ENCODE results near the gene RUSC2. TPM values are rescaled to one million over a fixed set of nuclear protein-coding genes. Genes with fewer than 3 reads are reported as not detected.
"Not testable (repeated sequence)": the region's sequence is repeated elsewhere in the genome, so short reads cannot be mapped to it uniquely, and the experiment has no call there.

The RUSC2 gene
- total RNA-seq, 1 experiment from 2014 or later, result 19.4 TPM

DNA sequence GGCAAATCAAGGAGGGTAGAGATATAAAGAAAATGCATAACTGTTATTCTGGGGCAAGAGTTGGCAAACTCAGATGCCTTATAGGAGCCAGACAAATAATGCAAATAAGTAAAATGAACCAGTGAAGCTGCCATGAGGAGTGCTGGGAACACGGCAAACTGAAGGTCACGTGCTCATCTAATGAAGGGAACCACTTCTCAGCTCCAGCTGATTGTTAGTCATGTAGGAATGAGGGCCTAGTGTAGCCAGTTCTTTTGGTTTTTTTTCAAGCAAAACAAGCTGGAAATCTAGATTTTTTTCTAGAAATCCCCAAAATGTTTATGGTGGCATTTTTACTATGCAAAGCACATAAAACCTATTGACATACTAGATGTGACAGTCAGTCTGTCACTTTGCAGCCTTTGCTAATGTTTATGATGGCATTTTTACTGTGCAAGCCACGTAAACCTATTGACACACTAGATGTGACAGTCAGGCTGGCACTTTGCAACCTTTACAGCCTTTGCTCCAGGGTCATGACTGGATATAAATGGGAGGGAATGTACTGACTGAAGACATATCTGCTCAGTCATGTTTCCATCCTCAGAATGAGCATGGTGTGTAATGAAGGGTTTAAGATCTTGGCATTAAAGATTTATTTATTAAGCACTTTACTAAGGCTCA is 39.4 kb downstream of the RUSC2 start:
- no peak for TF ChIP-seq EZH2 (IDR thresholded peaks at IDR 0.05; ENCODE audit: borderline replicate concordance, low read depth, low read length, poor library complexity, severe bottlenecking)
- TF ChIP-seq, protein P1, sequence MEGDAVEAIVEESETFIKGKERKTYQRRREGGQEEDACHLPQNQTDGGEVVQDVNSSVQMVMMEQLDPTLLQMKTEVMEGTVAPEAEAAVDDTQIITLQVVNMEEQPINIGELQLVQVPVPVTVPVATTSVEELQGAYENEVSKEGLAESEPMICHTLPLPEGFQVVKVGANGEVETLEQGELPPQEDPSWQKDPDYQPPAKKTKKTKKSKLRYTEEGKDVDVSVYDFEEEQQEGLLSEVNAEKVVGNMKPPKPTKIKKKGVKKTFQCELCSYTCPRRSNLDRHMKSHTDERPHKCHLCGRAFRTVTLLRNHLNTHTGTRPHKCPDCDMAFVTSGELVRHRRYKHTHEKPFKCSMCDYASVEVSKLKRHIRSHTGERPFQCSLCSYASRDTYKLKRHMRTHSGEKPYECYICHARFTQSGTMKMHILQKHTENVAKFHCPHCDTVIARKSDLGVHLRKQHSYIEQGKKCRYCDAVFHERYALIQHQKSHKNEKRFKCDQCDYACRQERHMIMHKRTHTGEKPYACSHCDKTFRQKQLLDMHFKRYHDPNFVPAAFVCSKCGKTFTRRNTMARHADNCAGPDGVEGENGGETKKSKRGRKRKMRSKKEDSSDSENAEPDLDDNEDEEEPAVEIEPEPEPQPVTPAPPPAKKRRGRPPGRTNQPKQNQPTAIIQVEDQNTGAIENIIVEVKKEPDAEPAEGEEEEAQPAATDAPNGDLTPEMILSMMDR (conservative IDR thresholded peaks at IDR 0.05; ENCODE audit: low read depth, low read length), result no peak
- no peaks in the 10 kb centered on the region for H3K9me3 ChIP-seq (ENCODE audit: low read depth, low read length, poor library complexity, severe bottlenecking)
- no peak overlapping the region for H3K4me3 ChIP-seq (ENCODE audit: low read depth, low read length, poor library complexity, severe bottlenecking)
- no peaks in the 10 kb centered on the region for H3K27me3 ChIP-seq (replicated peaks; ENCODE audit: insufficient read depth, low read depth, low read length, poor library complexity)
- no peak for DNase-seq (ENCODE audit: low spot score)
- ChIA-PET POLR2A (ENCODE audit: low non-redundant PET) (no interaction called here), CTCF (no interaction called here)
- intact Hi-C loops (cut with micrococcal nuclease; ENCODE audit: unreplicated experiment), result no loop called here
- H3K27ac ChIP-seq (ENCODE audit: low read depth, low read length, poor library complexity, severe bottlenecking), result no peak overlapping the region
- peaks cover 17% of the 10 kb centered on the region for H3K4me1 ChIP-seq (ENCODE audit: insufficient read depth, low read length, poor library complexity, severe bottlenecking)
- no TSS peak for BruUV-seq (replicated peaks)
- no peaks in the 10 kb centered on the region for H3K36me3 ChIP-seq (ENCODE audit: insufficient read depth, low read length, poor library complexity, severe bottlenecking)

DNA sequence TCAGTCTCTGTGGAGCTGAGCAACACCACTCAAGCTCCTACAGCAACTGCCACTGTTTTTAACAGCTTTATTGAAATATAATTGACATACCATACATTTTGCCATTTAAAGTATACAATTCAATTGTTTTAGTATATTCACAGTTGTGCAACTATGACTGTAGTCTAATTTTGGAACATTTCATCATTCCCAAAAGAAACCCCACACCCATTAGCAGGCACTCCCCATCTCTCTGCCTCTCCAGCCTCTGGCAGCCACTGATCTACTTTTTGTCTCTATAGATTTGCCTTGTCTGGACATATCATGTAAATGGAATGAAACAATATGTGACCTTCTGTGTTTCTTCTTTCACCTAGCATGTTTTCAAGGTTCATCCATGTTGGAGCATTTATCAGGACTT is 43.5 kb downstream of the RUSC2 start:
- intact Hi-C loops (cut with micrococcal nuclease; ENCODE audit: unreplicated experiment), result no loop called here
- no peaks in the 10 kb centered on the region for H3K36me3 ChIP-seq (ENCODE audit: insufficient read depth, low read length, poor library complexity, severe bottlenecking)
- BruUV-seq (replicated peaks), result no TSS peak
- DNase-seq (ENCODE audit: low spot score), result no peak
- CTCF ChIA-PET, result no interaction called here
- H3K27ac ChIP-seq (ENCODE audit: low read depth, low read length, poor library complexity, severe bottlenecking), result no peak overlapping the region
- H3K9me3 ChIP-seq (ENCODE audit: low read depth, low read length, poor library complexity, severe bottlenecking), result no peaks in the 10 kb centered on the region
- peaks cover 3% of the 10 kb centered on the region for H3K4me1 ChIP-seq (ENCODE audit: insufficient read depth, low read length, poor library complexity, severe bottlenecking)
- POLR2A ChIA-PET (ENCODE audit: low non-redundant PET), result no interaction called here
- TF ChIP-seq, protein P1 (conservative IDR thresholded peaks at IDR 0.05; ENCODE audit: low read depth, low read length), result no peak
- no peak for TF ChIP-seq EZH2 (IDR thresholded peaks at IDR 0.05; ENCODE audit: borderline replicate concordance, low read depth, low read length, poor library complexity, severe bottlenecking)
- no peaks in the 10 kb centered on the region for H3K27me3 ChIP-seq (replicated peaks; ENCODE audit: insufficient read depth, low read depth, low read length, poor library complexity)
- H3K4me3 ChIP-seq (ENCODE audit: low read depth, low read length, poor library complexity, severe bottlenecking), result no peak overlapping the region

DNA sequence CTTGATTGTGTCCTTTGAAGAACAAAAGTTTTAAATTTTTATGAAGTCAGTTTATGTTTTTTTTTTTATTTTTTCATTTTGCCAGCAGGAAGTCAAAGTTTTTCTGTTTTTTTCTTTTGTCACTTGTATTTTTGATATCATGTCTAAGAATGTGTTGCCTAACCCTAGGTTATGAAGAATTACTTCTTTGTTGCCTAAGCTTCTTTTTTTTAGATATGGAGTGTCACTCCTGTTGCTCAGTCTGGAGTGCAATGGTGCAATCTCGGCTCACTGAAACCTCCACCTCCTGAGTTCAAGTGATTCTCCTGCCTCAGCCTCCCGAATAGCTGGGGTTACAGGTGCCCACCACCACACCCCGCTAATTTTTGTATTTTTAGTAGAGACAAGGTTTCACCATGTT is 45.0 kb downstream of the RUSC2 start:
- intact Hi-C loops (cut with micrococcal nuclease; ENCODE audit: unreplicated experiment); BruUV-seq (replicated peaks); DNase-seq (ENCODE audit: low spot score); H3K9me3 ChIP-seq (ENCODE audit: low read depth, low read length, poor library complexity, severe bottlenecking); H3K4me1 ChIP-seq (ENCODE audit: insufficient read depth, low read length, poor library complexity, severe bottlenecking); H3K36me3 ChIP-seq (ENCODE audit: insufficient read depth, low read length, poor library complexity, severe bottlenecking); H3K27me3 ChIP-seq (replicated peaks; ENCODE audit: insufficient read depth, low read depth, low read length, poor library complexity); POLR2A ChIA-PET (ENCODE audit: low non-redundant PET); H3K27ac ChIP-seq (ENCODE audit: low read depth, low read length, poor library complexity, severe bottlenecking); H3K4me3 ChIP-seq (ENCODE audit: low read depth, low read length, poor library complexity, severe bottlenecking): not testable (repeated sequence)
- CTCF ChIA-PET, result interaction anchor here (0.7 kb wide), 1 partner anchor 162 kb away, joined by 4 read pairs; no protein-coding TSS in a partner anchor

DNA sequence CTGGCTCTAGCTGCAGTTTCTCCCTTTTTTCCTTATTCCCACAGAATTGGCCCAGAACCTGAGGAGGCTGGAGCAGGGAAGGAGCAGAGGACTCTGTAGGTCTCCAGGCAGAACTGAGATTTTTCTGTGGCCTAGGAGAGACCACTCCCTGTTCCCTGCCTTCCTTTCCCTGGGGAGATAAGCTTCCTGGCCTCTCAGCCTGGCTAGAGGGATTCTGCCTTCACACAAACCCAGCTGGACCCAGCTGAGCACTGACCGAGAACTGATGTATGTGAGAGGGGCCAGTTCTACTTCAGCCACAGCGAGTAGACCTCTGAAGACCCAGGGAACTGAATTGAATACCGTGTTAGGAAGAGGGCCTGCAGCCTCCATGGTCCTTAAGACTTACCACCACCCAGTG is 48.0 kb downstream of the RUSC2 start:
- BruUV-seq (replicated peaks), result no TSS peak
- H3K27me3 ChIP-seq (replicated peaks; ENCODE audit: insufficient read depth, low read depth, low read length, poor library complexity), result no peaks in the 10 kb centered on the region
- TF ChIP-seq EZH2 (IDR thresholded peaks at IDR 0.05; ENCODE audit: borderline replicate concordance, low read depth, low read length, poor library complexity, severe bottlenecking), result no peak
- TF ChIP-seq, protein P1 (conservative IDR thresholded peaks at IDR 0.05; ENCODE audit: low read depth, low read length), result no peak
- no peak overlapping the region for H3K4me3 ChIP-seq (ENCODE audit: low read depth, low read length, poor library complexity, severe bottlenecking)
- no peak for DNase-seq (ENCODE audit: low spot score)
- no peaks in the 10 kb centered on the region for H3K36me3 ChIP-seq (ENCODE audit: insufficient read depth, low read length, poor library complexity, severe bottlenecking)
- CTCF ChIA-PET, result no interaction called here
- H3K9me3 ChIP-seq (ENCODE audit: low read depth, low read length, poor library complexity, severe bottlenecking), result no peaks in the 10 kb centered on the region
- intact Hi-C loops (cut with micrococcal nuclease; ENCODE audit: unreplicated experiment), result no loop called here
- POLR2A ChIA-PET (ENCODE audit: low non-redundant PET), result no interaction called here
- H3K4me1 ChIP-seq (ENCODE audit: insufficient read depth, low read length, poor library complexity, severe bottlenecking), result peaks cover 9% of the 10 kb centered on the region
- H3K27ac ChIP-seq (ENCODE audit: low read depth, low read length, poor library complexity, severe bottlenecking), result no peak overlapping the region
